ENCODE results near the gene POLR3GL. TPM values are rescaled to one million over a fixed set of nuclear protein-coding genes. Genes with fewer than 3 reads are reported as not detected.

POLR3GL gene
- total RNA-seq, 1 donor from 2014 or later, result 15.5 TPM

GRCh38 chr1:145980457-145980994 is 16.0 kb downstream of the POLR3GL start:
- TF ChIP-seq, protein P1, sequence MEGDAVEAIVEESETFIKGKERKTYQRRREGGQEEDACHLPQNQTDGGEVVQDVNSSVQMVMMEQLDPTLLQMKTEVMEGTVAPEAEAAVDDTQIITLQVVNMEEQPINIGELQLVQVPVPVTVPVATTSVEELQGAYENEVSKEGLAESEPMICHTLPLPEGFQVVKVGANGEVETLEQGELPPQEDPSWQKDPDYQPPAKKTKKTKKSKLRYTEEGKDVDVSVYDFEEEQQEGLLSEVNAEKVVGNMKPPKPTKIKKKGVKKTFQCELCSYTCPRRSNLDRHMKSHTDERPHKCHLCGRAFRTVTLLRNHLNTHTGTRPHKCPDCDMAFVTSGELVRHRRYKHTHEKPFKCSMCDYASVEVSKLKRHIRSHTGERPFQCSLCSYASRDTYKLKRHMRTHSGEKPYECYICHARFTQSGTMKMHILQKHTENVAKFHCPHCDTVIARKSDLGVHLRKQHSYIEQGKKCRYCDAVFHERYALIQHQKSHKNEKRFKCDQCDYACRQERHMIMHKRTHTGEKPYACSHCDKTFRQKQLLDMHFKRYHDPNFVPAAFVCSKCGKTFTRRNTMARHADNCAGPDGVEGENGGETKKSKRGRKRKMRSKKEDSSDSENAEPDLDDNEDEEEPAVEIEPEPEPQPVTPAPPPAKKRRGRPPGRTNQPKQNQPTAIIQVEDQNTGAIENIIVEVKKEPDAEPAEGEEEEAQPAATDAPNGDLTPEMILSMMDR (conservative IDR thresholded peaks at IDR 0.05), result no peak
- H3K4me1 Mint-ChIP-seq, result peaks cover 13% of the 10 kb centered on the region
- H3K36me3 Mint-ChIP-seq (ENCODE audit: low read depth), result no peaks in the 10 kb centered on the region
- no peaks in the 10 kb centered on the region for H3K27me3 Mint-ChIP-seq (ENCODE audit: low read depth)
- H3K27ac Mint-ChIP-seq (ENCODE audit: unreplicated experiment), result no peak overlapping the region
- H3K4me3 Mint-ChIP-seq, result no peak overlapping the region
- no peak for DNase-seq (ENCODE audit: low read depth, low spot score)
- no peaks in the 10 kb centered on the region for H3K9me3 Mint-ChIP-seq

DNA sequence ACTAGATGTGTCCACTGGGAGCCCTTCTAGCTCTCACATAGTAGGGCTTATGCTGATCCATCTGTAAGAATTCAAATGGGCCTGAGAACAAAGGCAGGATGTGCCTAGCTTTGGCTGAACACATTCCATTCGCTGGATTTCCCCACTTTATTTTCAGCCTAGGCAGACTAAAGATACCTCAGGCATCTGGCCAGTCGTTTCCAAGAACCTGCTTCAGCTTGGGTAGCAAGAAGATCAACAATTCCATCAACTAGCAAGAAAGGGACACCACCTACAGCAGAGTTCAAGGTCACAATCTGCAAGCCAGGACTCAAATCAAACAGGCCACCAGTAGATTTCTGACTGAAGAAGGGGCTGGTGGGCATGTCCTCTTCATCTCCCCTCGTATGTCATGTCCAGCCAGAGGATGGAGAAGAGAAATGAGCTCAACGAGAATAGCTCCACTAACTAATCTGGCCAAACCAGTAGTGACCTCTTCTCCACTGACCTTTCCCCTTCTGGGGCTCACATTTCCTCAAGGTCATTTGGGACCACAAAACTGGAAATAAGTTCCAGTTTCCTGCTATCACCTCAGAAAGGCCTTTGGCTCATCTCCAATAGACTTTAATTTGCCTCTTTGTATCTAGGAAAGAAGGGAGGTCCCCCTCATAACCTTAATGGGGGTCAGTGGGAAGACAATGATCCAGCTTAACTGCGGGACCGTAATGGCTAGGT is 17.7 kb downstream of the POLR3GL start:
- TF ChIP-seq, protein P1 (conservative IDR thresholded peaks at IDR 0.05), result no peak
- Mint-ChIP-seq H3K27ac (ENCODE audit: unreplicated experiment) (no peak overlapping the region), H3K36me3 (ENCODE audit: low read depth) (no peaks in the 10 kb centered on the region), H3K9me3 (no peaks in the 10 kb centered on the region), H3K4me3 (no peak overlapping the region), H3K4me1 (peaks cover 23% of the 10 kb centered on the region), H3K27me3 (ENCODE audit: low read depth) (no peaks in the 10 kb centered on the region)
- DNase-seq (ENCODE audit: low read depth, low spot score), result no peak

GRCh38 chr1:145983206-145983675 is 18.8 kb downstream of the POLR3GL start:
- H3K4me3 Mint-ChIP-seq, result no peak overlapping the region
- no peak overlapping the region for H3K27ac Mint-ChIP-seq (ENCODE audit: unreplicated experiment)

GRCh38 chr1:145983960-145984830 is 19.7 kb downstream of the POLR3GL start:
- Mint-ChIP-seq H3K27ac (ENCODE audit: unreplicated experiment) (peak overlapping the region; percentile 21), H3K27me3 (ENCODE audit: low read depth) (no peaks in the 10 kb centered on the region), H3K4me3 (no peak overlapping the region), H3K4me1 (peaks cover 23% of the 10 kb centered on the region), H3K36me3 (ENCODE audit: low read depth) (no peaks in the 10 kb centered on the region), H3K9me3 (no peaks in the 10 kb centered on the region)
- TF ChIP-seq, protein P1 (conservative IDR thresholded peaks at IDR 0.05), result no peak
- no peak for DNase-seq (ENCODE audit: low read depth, low spot score)

More at GRCh38 chr1:145983206-145983675, 18.8 kb downstream of the POLR3GL start:
- Mint-ChIP-seq H3K27me3 (ENCODE audit: low read depth) (no peaks in the 10 kb centered on the region), H3K9me3 (no peaks in the 10 kb centered on the region), H3K4me1 (peaks cover 23% of the 10 kb centered on the region), H3K36me3 (ENCODE audit: low read depth) (no peaks in the 10 kb centered on the region)
- no peak for DNase-seq (ENCODE audit: low read depth, low spot score)
- TF ChIP-seq, protein P1 (conservative IDR thresholded peaks at IDR 0.05), result no peak

- no peak for DNase-seq (ENCODE audit: low read depth, low spot score)
- H3K4me3 Mint-ChIP-seq, result peak overlapping the region; percentile 47
- H3K9me3 Mint-ChIP-seq, result no peaks in the 10 kb centered on the region
- H3K4me1 Mint-ChIP-seq, result peaks cover 23% of the 10 kb centered on the region
- H3K27ac Mint-ChIP-seq (ENCODE audit: unreplicated experiment), result peak overlapping the region; percentile 91
- TF ChIP-seq, protein P1 (conservative IDR thresholded peaks at IDR 0.05), result no peak
- H3K36me3 Mint-ChIP-seq (ENCODE audit: low read depth), result no peaks in the 10 kb centered on the region
- H3K27me3 Mint-ChIP-seq (ENCODE audit: low read depth), result no peaks in the 10 kb centered on the region
These were observed 20.6 kb downstream of the POLR3GL start for GRCh38 chr1:145985129-145985501.

Data from neural crest cell (in vitro differentiated cells).